HepG2 (cell line): Measurements from ENCODE around the gene TFAP2A.

ENCODE experiments used
- RBFOX2 ChIP-seq: fragments of 200-400 bp; formaldehyde crosslinking; IDR thresholded peaks from 2 replicates; pipeline ENCODE4 v1.6.1; 2017; ENCODE audit warnings: low read depth, mild to moderate bottlenecking, low read length
- RFX5 ChIP-seq: IDR thresholded peaks from 2 replicates; pipeline ENCODE4 v1.6.1; 2011; ENCODE audit warnings: low read depth, low read length, improper control_type of control experiment
- SMC3 ChIP-seq: IDR thresholded peaks from 2 replicates; pipeline ENCODE4 v1.6.1; 2011; ENCODE audit warnings: low read length, improper control_type of control experiment
- ZNF382 ChIP-seq: sonication (generic); formaldehyde crosslinking; IDR thresholded peaks from 2 replicates; pipeline ENCODE4 v1.5.0; 2020; ENCODE audit warnings: missing genetic modification reagents, mild to moderate bottlenecking, borderline replicate concordance
- TF ChIP-seq, protein P1 (sequence below), 2 experiments: IDR thresholded peaks; 2 replicates each; pipeline ENCODE4 v1.6.1; 2011 to 2012; ENCODE audit warnings: low read length in 2 of 2, borderline replicate concordance in 1 of 2, low read depth in 1 of 2, mild to moderate bottlenecking in 1 of 2, moderate library complexity in 1 of 2

DNA sequence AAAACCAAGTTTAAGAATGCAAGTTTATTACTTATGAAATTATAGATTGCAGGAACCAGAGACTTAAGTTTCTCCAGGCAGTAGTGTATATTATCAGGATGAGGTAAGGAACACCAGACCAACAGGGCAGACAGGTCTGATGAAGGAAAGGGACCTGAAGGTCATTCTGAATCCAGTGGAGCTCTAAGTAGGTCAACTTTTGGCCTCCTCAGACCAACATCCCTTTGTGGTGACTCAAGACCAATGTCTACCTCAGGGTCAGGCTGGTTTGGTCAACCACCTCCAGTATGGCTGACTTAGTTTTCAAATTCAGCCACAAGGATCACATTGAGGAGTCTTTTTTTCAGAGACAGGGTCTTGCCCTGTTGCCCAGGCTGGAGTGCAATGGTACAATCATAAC, 38.7 kb upstream of the TFAP2A start:
- no peak for TF ChIP-seq ZNF382
- no peak for TF ChIP-seq RBFOX2
- TF ChIP-seq SMC3, result no peak
- TF ChIP-seq, protein P1, sequence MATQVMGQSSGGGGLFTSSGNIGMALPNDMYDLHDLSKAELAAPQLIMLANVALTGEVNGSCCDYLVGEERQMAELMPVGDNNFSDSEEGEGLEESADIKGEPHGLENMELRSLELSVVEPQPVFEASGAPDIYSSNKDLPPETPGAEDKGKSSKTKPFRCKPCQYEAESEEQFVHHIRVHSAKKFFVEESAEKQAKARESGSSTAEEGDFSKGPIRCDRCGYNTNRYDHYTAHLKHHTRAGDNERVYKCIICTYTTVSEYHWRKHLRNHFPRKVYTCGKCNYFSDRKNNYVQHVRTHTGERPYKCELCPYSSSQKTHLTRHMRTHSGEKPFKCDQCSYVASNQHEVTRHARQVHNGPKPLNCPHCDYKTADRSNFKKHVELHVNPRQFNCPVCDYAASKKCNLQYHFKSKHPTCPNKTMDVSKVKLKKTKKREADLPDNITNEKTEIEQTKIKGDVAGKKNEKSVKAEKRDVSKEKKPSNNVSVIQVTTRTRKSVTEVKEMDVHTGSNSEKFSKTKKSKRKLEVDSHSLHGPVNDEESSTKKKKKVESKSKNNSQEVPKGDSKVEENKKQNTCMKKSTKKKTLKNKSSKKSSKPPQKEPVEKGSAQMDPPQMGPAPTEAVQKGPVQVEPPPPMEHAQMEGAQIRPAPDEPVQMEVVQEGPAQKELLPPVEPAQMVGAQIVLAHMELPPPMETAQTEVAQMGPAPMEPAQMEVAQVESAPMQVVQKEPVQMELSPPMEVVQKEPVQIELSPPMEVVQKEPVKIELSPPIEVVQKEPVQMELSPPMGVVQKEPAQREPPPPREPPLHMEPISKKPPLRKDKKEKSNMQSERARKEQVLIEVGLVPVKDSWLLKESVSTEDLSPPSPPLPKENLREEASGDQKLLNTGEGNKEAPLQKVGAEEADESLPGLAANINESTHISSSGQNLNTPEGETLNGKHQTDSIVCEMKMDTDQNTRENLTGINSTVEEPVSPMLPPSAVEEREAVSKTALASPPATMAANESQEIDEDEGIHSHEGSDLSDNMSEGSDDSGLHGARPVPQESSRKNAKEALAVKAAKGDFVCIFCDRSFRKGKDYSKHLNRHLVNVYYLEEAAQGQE (IDR thresholded peaks at IDR 0.05; ENCODE audit: borderline replicate concordance in 1 of 2, low read depth in 1 of 2, low read length in 2 of 2), result no peak
- no peak for TF ChIP-seq RFX5
